ENCODE data around the gene MEI4. TPM values are rescaled to one million over a fixed set of nuclear protein-coding genes. Genes with fewer than 3 reads are reported as not detected.

MEI4 gene
- total RNA-seq, 6 experiments from 2014 or later: not detected

GRCh38 chr6:77856391-77856790 lies 203.6 kb downstream of the MEI4 start:
- no peaks in the 10 kb centered on the region for H3K4me1 Mint-ChIP-seq (ENCODE audit: low read depth)
- no peak for DNase-seq

DNA sequence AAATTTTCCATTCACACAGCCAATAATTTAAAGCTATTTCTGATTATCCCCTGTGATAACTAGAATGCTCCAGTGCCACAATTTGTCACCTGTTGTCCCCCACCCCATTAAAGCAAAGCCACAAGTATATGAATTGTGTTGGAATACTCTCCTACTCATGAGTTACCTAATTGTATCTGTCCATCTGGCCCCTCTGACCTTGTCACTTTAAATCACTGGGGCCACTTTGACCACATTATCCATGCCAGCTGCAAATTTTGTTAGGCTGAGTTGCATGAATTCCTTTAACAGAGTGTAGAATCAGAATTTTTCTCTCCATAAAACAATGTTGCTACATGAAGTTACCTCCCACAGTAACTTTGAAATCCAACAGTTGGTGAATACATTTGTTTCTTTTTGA lies 204.6 kb downstream of the MEI4 start:
- Mint-ChIP-seq H3K36me3 (ENCODE audit: low read depth) (peaks cover 5% of the 10 kb centered on the region; the same call in 1 of the 2 replicates), H3K4me1 (ENCODE audit: low read depth) (no peaks in the 10 kb centered on the region)

More at GRCh38 chr6:77856391-77856790, 203.6 kb downstream of the MEI4 start:
- Mint-ChIP-seq H3K36me3 (ENCODE audit: low read depth) (no peaks in the 10 kb centered on the region), H3K9me3 (peaks cover 27% of the 10 kb centered on the region), H3K27me3 (ENCODE audit: insufficient read depth) (no peaks in the 10 kb centered on the region), H3K27ac (no peak overlapping the region), H3K4me3 (no peak overlapping the region)
- TF ChIP-seq, protein P1, sequence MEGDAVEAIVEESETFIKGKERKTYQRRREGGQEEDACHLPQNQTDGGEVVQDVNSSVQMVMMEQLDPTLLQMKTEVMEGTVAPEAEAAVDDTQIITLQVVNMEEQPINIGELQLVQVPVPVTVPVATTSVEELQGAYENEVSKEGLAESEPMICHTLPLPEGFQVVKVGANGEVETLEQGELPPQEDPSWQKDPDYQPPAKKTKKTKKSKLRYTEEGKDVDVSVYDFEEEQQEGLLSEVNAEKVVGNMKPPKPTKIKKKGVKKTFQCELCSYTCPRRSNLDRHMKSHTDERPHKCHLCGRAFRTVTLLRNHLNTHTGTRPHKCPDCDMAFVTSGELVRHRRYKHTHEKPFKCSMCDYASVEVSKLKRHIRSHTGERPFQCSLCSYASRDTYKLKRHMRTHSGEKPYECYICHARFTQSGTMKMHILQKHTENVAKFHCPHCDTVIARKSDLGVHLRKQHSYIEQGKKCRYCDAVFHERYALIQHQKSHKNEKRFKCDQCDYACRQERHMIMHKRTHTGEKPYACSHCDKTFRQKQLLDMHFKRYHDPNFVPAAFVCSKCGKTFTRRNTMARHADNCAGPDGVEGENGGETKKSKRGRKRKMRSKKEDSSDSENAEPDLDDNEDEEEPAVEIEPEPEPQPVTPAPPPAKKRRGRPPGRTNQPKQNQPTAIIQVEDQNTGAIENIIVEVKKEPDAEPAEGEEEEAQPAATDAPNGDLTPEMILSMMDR (IDR thresholded peaks at IDR 0.05): no peak

GRCh38 chr6:77876300-77876699 lies 223.5 kb downstream of the MEI4 start:
- H3K4me1 Mint-ChIP-seq (ENCODE audit: low read depth): no peaks in the 10 kb centered on the region
- DNase-seq: no peak

More for the DNA sequence above, 204.6 kb downstream of the MEI4 start:
- H3K27me3 Mint-ChIP-seq (ENCODE audit: insufficient read depth): no peaks in the 10 kb centered on the region; the same call in 1 of the 2 replicates
- no peak overlapping the region for H3K27ac Mint-ChIP-seq
- TF ChIP-seq, protein P1 (IDR thresholded peaks at IDR 0.05): no peak
- H3K9me3 Mint-ChIP-seq: peaks cover 35% of the 10 kb centered on the region
- DNase-seq: no peak
- H3K4me3 Mint-ChIP-seq: no peak overlapping the region

GRCh38 chr6:77879527-77879926 lies 226.7 kb downstream of the MEI4 start:
- Mint-ChIP-seq H3K4me3 (no peak overlapping the region), H3K27me3 (ENCODE audit: insufficient read depth) (no peaks in the 10 kb centered on the region), H3K4me1 (ENCODE audit: low read depth) (no peaks in the 10 kb centered on the region), H3K27ac (no peak overlapping the region), H3K36me3 (ENCODE audit: low read depth) (no peaks in the 10 kb centered on the region), H3K9me3 (peaks cover 12% of the 10 kb centered on the region; the same call in 1 of the 2 replicates)
- no peak for DNase-seq
- TF ChIP-seq, protein P1 (IDR thresholded peaks at IDR 0.05): no peak

More at GRCh38 chr6:77876300-77876699, 223.5 kb downstream of the MEI4 start:
- no peak overlapping the region for H3K4me3 Mint-ChIP-seq
- TF ChIP-seq, protein P1 (IDR thresholded peaks at IDR 0.05): no peak
- no peaks in the 10 kb centered on the region for H3K27me3 Mint-ChIP-seq (ENCODE audit: insufficient read depth)
- no peaks in the 10 kb centered on the region for H3K36me3 Mint-ChIP-seq (ENCODE audit: low read depth)
- peaks cover 10% of the 10 kb centered on the region for H3K9me3 Mint-ChIP-seq
- no peak overlapping the region for H3K27ac Mint-ChIP-seq

- Mint-ChIP-seq H3K27ac (no peak overlapping the region), H3K4me1 (ENCODE audit: low read depth) (no peaks in the 10 kb centered on the region), H3K36me3 (ENCODE audit: low read depth) (no peaks in the 10 kb centered on the region), H3K9me3 (peaks cover 11% of the 10 kb centered on the region; the same call in 1 of the 2 replicates), H3K27me3 (ENCODE audit: insufficient read depth) (no peaks in the 10 kb centered on the region), H3K4me3 (no peak overlapping the region)
- no peak for DNase-seq
- TF ChIP-seq, protein P1 (IDR thresholded peaks at IDR 0.05): no peak
Measured at GRCh38 chr6:77880501-77880900, 227.7 kb downstream of the MEI4 start.

GRCh38 chr6:77883851-77884250 lies 231.0 kb downstream of the MEI4 start:
- no peak overlapping the region for H3K4me3 Mint-ChIP-seq
- DNase-seq: no peak

More at GRCh38 chr6:77883851-77884250, 231.0 kb downstream of the MEI4 start:
- Mint-ChIP-seq H3K27ac (no peak overlapping the region), H3K9me3 (peaks cover 15% of the 10 kb centered on the region), H3K36me3 (ENCODE audit: low read depth) (no peaks in the 10 kb centered on the region), H3K27me3 (ENCODE audit: insufficient read depth) (no peaks in the 10 kb centered on the region), H3K4me1 (ENCODE audit: low read depth) (no peaks in the 10 kb centered on the region)
- TF ChIP-seq, protein P1 (IDR thresholded peaks at IDR 0.05): no peak
